HG03460 (cell line): ENCODE measurements around the gene ZNF705A.
"Not testable (repeated sequence)": the region's sequence is repeated elsewhere in the genome, so short reads cannot be mapped to it uniquely, and the experiment has no call there.

Experiments used
- ATAC-seq: cut with Tn5 transposase; IDR thresholded peaks from one replicate; pipeline ENCODE4 v1.9.1; 2021; ENCODE audit not compliant: unreplicated experiment

Gene ZNF705A

GRCh38 chr12:8156845-8157244 lies at the start of gene ZNF705A:
TSS of gene ZNF705A (plus strand) at chr12:8157015. CDS start at chr12:8172626, 15,611 bp downstream.
- ATAC-seq = no peak

GRCh38 chr12:8108808-8109398 lies 47.9 kb upstream of the ZNF705A start:
- no peak for ATAC-seq

- ATAC-seq = not testable (repeated sequence)
Measured at GRCh38 chr12:8113117-8113516, 43.7 kb upstream of the ZNF705A start.

GRCh38 chr12:8120072-8120713 lies 36.6 kb upstream of the ZNF705A start:
- ATAC-seq = no peak

- no peak for ATAC-seq
Measured at GRCh38 chr12:8123124-8123912, 33.5 kb upstream of the ZNF705A start, which contains the start of gene CLEC4A. TSS of gene CLEC4A (plus strand) at chr12:8123617. CDS start at chr12:8123879, 262 bp downstream.

GRCh38 chr12:8127138-8127537 lies 29.7 kb upstream of the ZNF705A start:
- no peak for ATAC-seq

DNA sequence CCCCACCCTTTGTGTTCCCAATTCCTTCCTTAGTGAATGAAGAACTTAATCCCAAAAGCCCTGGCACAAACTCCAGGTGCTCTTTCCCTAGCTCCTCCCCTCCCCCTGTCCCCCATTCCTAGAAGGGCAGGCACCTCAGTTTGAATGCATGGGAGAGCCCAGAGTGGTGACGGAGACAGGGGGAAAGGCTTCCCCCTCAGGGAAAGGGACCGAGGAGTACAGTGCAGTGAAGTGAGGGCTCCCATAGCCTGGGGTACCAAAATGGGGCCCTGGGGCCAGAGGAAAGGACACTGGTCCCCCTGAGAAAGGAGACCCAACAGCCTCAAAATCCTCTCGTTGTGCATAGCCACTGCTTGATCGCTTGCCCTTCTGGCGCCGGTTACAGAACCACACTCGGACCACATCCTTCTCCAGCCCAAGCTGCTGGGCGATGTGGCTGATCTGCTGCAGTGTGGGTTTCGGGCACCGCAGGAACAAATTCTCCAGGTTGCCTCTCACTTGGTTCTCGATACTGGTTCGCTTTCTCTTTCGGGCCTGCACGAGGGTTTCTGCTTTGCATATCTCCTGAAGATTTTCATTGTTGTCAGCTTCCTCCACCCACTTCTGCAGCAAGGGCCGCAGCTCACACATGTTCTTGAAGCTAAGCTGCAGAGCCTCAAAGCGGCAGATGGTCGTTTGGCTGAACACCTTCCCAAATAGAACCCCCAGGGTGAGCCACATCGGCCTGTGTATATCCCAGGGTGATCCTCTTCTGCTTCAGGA lies 23.0 kb upstream of the ZNF705A start:
- not testable (repeated sequence) for ATAC-seq

GRCh38 chr12:8134398-8134930 lies 22.4 kb upstream of the ZNF705A start:
- not testable (repeated sequence) for ATAC-seq

DNA sequence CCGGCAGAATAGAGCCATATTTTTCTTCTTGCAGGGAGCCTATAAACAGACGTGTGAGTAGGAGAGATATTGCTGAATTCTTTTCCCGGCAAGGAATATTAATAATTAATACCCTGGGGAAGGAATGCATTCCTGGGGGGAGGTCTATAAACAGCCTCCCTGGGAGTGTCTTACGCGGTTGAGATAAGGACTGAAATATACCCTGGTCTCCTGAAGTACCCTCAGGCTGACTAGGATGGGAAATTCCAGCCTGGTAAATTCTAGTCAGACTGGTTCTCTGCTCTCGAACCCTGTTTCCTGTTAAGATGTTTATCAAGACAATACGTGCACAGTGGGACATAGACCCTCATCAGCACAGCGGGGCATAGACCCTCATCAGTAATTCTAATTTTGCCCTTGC lies 15.2 kb upstream of the ZNF705A start:
- not testable (repeated sequence) for ATAC-seq

DNA sequence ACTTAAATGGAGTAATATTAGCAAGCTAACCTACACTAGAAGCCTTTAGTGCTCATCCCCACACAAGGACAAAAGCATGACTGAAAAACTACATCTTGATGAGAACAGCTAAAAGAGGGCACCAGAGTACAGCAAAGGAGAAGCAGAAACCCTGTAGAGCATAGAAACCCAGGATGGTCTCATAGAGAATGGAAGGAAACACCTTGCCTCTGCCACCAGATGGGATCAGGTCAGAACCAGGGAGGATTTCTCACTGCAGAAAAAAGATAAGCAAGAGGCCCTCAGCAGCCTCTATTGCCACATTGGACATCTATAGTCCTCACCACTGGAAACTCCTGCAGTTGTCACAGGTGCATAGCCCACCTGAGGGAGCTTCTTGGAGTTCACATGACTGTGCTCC lies 13.6 kb upstream of the ZNF705A start:
- no peak for ATAC-seq

- ATAC-seq = no peak
Measured at GRCh38 chr12:8145754-8146441, 10.9 kb upstream of the ZNF705A start.

DNA sequence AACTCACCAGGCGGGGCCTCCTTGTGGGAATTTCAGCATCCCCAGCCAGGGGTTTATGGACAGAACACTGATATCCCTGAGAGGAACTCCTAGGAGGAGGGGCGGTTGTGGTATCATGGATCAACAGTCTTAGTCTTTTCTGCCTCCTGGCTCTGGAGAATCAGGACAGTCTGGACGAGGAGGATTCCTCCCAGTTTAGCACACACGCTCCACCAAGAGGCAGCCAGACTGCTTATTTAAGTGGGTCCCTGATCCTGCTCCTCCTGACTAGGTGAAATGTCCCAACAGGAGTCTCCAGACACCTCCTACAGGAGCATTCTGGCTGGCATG lies 10.4 kb upstream of the ZNF705A start:
- no peak for ATAC-seq

GRCh38 chr12:8154526-8154925 lies 2.3 kb upstream of the ZNF705A start:
- no peak for ATAC-seq

DNA sequence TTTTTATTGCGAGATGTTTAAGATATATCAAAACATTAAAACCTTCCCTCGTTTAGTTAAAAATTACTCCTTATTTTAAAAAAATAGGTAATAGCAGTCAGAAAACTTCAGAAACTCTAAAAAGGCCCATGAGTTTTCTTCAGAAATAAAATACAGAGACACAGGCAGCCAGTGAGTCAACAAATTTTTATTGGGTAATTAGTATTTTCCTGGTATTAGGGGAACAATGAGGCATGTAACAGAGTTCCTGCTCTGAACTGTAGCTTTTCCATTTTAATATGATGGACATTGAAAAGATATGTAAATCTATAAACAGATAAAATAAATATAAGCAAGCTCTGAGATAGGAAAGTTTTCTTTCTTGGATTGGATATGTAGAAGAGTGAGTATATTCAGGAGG lies 399 bp upstream of the ZNF705A start:
- ATAC-seq = no peak

DNA sequence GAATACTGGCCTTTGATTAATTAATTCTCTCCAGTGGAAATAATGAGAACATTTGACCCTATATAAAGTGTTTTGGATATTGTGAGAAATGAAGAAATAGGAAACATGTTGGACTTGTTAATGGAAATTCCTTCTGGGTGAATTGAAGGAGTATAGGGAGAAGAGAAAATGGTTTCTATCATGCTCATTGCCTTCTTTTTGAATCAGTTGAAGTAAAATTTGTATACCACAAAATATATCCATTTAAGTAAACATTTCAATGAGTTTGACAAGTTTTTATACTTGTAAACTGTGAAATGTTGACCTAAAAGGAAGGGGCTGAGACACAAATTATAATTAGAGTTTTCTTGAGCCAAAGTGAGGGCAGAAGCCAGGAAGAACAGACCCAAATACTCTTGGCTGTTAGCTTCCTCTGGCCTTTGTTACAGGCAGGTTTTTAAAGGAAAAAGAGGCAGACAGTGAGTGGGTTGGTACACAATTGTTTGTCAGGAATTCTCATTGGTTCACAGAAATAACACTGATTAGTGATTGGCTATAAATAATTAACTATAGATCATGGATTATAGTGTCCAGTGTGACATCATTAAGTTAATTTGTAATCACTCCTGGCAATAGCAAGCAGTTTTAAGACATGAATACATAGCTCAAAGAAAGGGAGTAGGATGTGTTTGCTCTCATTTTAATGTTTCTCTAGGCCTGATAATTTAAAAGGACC lies 826 bp downstream of the ZNF705A start:
- no peak for ATAC-seq

- not testable (repeated sequence) for ATAC-seq
Measured at GRCh38 chr12:8172911-8173310, 16.1 kb downstream of the ZNF705A start.

- not testable (repeated sequence) for ATAC-seq
Measured at GRCh38 chr12:8179989-8180585, 23.3 kb downstream of the ZNF705A start.

- not testable (repeated sequence) for ATAC-seq
Measured at GRCh38 chr12:8181271-8181670, 24.5 kb downstream of the ZNF705A start.

GRCh38 chr12:8182923-8183322 lies 26.1 kb downstream of the ZNF705A start:
- not testable (repeated sequence) for ATAC-seq
